ENCODE measurements around the gene DGLUCY.
A peak's percentile ranks its signal among the peaks of the same experiment; 100 is the strongest.

Gene DGLUCY

DNA sequence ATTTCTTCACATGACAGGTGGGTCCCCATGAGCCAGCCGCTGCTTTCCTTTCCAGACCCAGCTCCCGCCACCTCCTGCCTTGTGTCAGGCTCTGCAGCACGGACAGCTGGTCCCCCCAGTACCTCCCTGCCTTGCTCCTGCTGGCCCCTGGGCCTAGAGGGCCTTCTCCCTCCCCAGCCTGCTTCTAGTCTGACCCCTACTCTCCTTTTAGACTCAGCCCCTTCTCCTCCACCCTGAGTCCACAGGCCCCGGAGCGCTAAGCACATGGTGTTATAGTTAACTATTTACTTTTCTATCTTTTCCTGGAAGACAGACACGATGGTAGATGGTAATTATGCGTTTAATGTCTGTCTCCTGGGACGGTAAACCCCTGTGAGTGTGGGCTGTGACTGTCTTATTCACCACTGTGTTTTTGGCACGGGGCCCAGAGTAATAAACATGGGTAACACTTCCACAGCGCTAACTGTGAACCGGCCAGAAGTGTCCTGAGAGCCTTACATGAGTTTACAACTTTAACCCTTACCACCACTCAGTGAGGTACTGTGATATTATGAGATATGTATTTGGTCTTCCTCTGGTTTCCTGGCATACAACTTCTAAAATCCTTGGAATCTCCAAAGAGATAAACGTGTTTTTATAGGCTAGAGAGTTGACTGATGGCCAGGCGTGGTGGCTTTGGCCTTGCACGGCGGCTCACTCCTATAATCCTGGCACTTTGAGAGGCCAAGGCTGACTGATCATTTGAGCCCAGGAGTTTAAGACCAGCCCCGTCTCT, 41.2 kb downstream of the DGLUCY start (continued):
- TF ChIP-seq YY2 (tag by site-specific recombination; IDR thresholded peaks at IDR 0.05), result no peak
- no peak for TF ChIP-seq ZNF624 (tag by site-specific recombination; IDR thresholded peaks at IDR 0.05)
- peak; percentile 99 for TF ChIP-seq SP7 (tag by site-specific recombination; IDR thresholded peaks at IDR 0.05)
- no peak for TF ChIP-seq SCRT2 (tag by site-specific recombination; IDR thresholded peaks at IDR 0.05)
- TF ChIP-seq ZNF2 (tag by site-specific recombination; IDR thresholded peaks at IDR 0.05), result peak; percentile 59; the same call in 1 of the 2 replicates
- TF ChIP-seq, protein P1, sequence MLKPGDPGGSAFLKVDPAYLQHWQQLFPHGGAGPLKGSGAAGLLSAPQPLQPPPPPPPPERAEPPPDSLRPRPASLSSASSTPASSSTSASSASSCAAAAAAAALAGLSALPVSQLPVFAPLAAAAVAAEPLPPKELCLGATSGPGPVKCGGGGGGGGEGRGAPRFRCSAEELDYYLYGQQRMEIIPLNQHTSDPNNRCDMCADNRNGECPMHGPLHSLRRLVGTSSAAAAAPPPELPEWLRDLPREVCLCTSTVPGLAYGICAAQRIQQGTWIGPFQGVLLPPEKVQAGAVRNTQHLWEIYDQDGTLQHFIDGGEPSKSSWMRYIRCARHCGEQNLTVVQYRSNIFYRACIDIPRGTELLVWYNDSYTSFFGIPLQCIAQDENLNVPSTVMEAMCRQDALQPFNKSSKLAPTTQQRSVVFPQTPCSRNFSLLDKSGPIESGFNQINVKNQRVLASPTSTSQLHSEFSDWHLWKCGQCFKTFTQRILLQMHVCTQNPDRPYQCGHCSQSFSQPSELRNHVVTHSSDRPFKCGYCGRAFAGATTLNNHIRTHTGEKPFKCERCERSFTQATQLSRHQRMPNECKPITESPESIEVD (tag by site-specific recombination; IDR thresholded peaks at IDR 0.05), result peak; percentile 99
- TF ChIP-seq ZNF548 (tag by site-specific recombination; IDR thresholded peaks at IDR 0.05), result no peak
- no peak for TF ChIP-seq SP3 (tag by site-specific recombination; IDR thresholded peaks at IDR 0.05)
- TF ChIP-seq ZNF223 (tag by site-specific recombination; IDR thresholded peaks at IDR 0.05), result no peak
- peak; percentile 90; the same call in 1 of the 2 replicates for TF ChIP-seq ZEB2 (tag by site-specific recombination; IDR thresholded peaks at IDR 0.05)
- no peak for TF ChIP-seq ZNF169 (tag by site-specific recombination; IDR thresholded peaks at IDR 0.05)
- no peak for TF ChIP-seq ZNF202 (tag by site-specific recombination; IDR thresholded peaks at IDR 0.05; ENCODE audit: borderline replicate concordance)
- no peak for TF ChIP-seq ZNF175 (tag by site-specific recombination; IDR thresholded peaks at IDR 0.05)
- TF ChIP-seq, protein P2, sequence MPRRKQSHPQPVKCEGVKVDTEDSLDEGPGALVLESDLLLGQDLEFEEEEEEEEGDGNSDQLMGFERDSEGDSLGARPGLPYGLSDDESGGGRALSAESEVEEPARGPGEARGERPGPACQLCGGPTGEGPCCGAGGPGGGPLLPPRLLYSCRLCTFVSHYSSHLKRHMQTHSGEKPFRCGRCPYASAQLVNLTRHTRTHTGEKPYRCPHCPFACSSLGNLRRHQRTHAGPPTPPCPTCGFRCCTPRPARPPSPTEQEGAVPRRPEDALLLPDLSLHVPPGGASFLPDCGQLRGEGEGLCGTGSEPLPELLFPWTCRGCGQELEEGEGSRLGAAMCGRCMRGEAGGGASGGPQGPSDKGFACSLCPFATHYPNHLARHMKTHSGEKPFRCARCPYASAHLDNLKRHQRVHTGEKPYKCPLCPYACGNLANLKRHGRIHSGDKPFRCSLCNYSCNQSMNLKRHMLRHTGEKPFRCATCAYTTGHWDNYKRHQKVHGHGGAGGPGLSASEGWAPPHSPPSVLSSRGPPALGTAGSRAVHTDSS (tag by site-specific recombination; IDR thresholded peaks at IDR 0.05), result peak; percentile 42; the same call in 1 of the 2 replicates
- TF ChIP-seq ZNF747 (tag by site-specific recombination; IDR thresholded peaks at IDR 0.05), result no peak
- TF ChIP-seq RBAK (tag by site-specific recombination; IDR thresholded peaks at IDR 0.05), result no peak
- peak; percentile 83; the same call in 1 of the 2 replicates for TF ChIP-seq ZSCAN30 (tag by site-specific recombination; IDR thresholded peaks at IDR 0.05)
- TF ChIP-seq ZNF391 (tag by site-specific recombination; IDR thresholded peaks at IDR 0.05; ENCODE audit: borderline replicate concordance, low read depth), result no peak
- TF ChIP-seq, protein P3, sequence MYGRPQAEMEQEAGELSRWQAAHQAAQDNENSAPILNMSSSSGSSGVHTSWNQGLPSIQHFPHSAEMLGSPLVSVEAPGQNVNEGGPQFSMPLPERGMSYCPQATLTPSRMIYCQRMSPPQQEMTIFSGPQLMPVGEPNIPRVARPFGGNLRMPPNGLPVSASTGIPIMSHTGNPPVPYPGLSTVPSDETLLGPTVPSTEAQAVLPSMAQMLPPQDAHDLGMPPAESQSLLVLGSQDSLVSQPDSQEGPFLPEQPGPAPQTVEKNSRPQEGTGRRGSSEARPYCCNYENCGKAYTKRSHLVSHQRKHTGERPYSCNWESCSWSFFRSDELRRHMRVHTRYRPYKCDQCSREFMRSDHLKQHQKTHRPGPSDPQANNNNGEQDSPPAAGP (tag by site-specific recombination; IDR thresholded peaks at IDR 0.05), result no peak; the same call in 1 of the 2 replicates
- TF ChIP-seq ZBTB8A (tag by site-specific recombination; IDR thresholded peaks at IDR 0.05), result peak; percentile 50
- no peak for TF ChIP-seq OVOL3 (tag by site-specific recombination; IDR thresholded peaks at IDR 0.05)
- TF ChIP-seq ZBTB26 (tag by site-specific recombination; optimal IDR thresholded peaks at IDR 0.05), result no peak
- peak; percentile 55; the same call in 1 of the 2 replicates for TF ChIP-seq ZNF324 (tag by site-specific recombination; IDR thresholded peaks at IDR 0.05)
- TF ChIP-seq ZNF488 (tag by site-specific recombination; IDR thresholded peaks at IDR 0.05), result no peak
- TF ChIP-seq GLIS2 (tag by site-specific recombination; IDR thresholded peaks at IDR 0.05), result peak; percentile 73
- no peak for TF ChIP-seq ZNF473 (tag by site-specific recombination; IDR thresholded peaks at IDR 0.05)
- no peak for TF ChIP-seq ZNF529 (tag by site-specific recombination; IDR thresholded peaks at IDR 0.05; ENCODE audit: insufficient replicate concordance)
- TF ChIP-seq ZNF610 (tag by site-specific recombination; IDR thresholded peaks at IDR 0.05; ENCODE audit: borderline replicate concordance), result peak; percentile 84
- TF ChIP-seq GLI2 (tag by site-specific recombination; IDR thresholded peaks at IDR 0.05; ENCODE audit: borderline replicate concordance, low read depth), result peak; percentile 41; the same call in 1 of the 2 replicates
- peak; percentile 25; the same call in 1 of the 2 replicates for TF ChIP-seq ZNF214 (tag by site-specific recombination; IDR thresholded peaks at IDR 0.05; ENCODE audit: borderline replicate concordance)
- TF ChIP-seq ZBTB17 (tag by site-specific recombination; IDR thresholded peaks at IDR 0.05), result peak; percentile 53
- no peak for TF ChIP-seq ZNF544 (tag by site-specific recombination; IDR thresholded peaks at IDR 0.05)
- TF ChIP-seq, protein P4, sequence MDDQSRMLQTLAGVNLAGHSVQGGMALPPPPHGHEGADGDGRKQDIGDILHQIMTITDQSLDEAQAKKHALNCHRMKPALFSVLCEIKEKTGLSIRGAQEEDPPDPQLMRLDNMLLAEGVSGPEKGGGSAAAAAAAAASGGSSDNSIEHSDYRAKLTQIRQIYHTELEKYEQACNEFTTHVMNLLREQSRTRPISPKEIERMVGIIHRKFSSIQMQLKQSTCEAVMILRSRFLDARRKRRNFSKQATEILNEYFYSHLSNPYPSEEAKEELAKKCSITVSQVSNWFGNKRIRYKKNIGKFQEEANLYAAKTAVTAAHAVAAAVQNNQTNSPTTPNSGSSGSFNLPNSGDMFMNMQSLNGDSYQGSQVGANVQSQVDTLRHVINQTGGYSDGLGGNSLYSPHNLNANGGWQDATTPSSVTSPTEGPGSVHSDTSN (CRISPR knock-in tag; IDR thresholded peaks at IDR 0.05), result no peak
- TF ChIP-seq ZNF23 (tag by site-specific recombination; IDR thresholded peaks at IDR 0.05; ENCODE audit: borderline replicate concordance), result no peak
